Transverse colon (tissue), 4 donors: ENCODE measurements around the gene TYRO3. TPM values are rescaled to one million over a fixed set of nuclear protein-coding genes. Genes with fewer than 3 reads are reported as not detected.

Experiments
- DNase-seq: peaks from one replicate; pipeline ENCODE4 v3.0.0-alpha.2; 2019
- H3K27ac ChIP-seq, 4 donors: fragments of 200-600 bp; sonication (generic); 2 replicates each; pipeline ENCODE4 v1.5.1; 2016 to 2018; ENCODE audit warnings: inconsistent platforms in 4 of 4
- H3K27me3 ChIP-seq: fragments of 200-600 bp; sonication (generic); 2 replicates; pipeline ENCODE4 v1.5.1; 2017; ENCODE audit warnings: inconsistent platforms
- H3K36me3 ChIP-seq, 4 donors: fragments of 200-600 bp; sonication (generic); 2 replicates each; pipeline ENCODE4 v1.5.1; 2017 to 2019; ENCODE audit warnings: inconsistent platforms in 4 of 4
- H3K4me1 ChIP-seq, 4 donors: fragments of 200-600 bp; sonication (generic); 2 replicates each; pipeline ENCODE4 v1.5.1; 2017 to 2020; ENCODE audit warnings: inconsistent platforms in 4 of 4
- H3K4me3 ChIP-seq, 4 donors: fragments of 200-600 bp; sonication (generic); 1 replicate in 1 of 4; 2 replicates in 3 of 4; pipeline versions ENCODE4 v1.5.1 to v1.6.1; 2017 to 2019; ENCODE audit warnings: inconsistent platforms in 4 of 4
- H3K9me3 ChIP-seq, 2 donors: fragments of 200-600 bp; sonication (generic); 2 replicates each; pipeline ENCODE4 v1.5.1; 2017 to 2019; ENCODE audit warnings: inconsistent platforms in 2 of 2
- CTCF ChIP-seq, 5 experiments: fragments of 200-600 bp in 3 of 5; fragments of 450-650 bp in 2 of 5; sonication (generic) in 3 of 5; IDR thresholded peaks; 1 replicate in 2 of 5; 2 replicates in 3 of 5; pipeline ENCODE4 v1.5.1; 2016 to 2017; ENCODE audit warnings: antibody characterized with exemption in 5 of 5, inconsistent platforms in 3 of 5, mild to moderate bottlenecking in 2 of 5, moderate library complexity in 1 of 5
- EP300 ChIP-seq: sonication (generic); formaldehyde crosslinking; IDR thresholded peaks from one replicate; pipeline ENCODE4 v1.6.1; 2017; ENCODE audit warnings: antibody characterized with exemption, low read depth
- POLR2A ChIP-seq: fragments of 450-650 bp; IDR thresholded peaks from one replicate; pipeline ENCODE4 v1.6.1; 2016; ENCODE audit warnings: antibody characterized with exemption, mild to moderate bottlenecking, moderate library complexity
- POLR2AphosphoS5 ChIP-seq, 3 donors: sonication (generic); formaldehyde crosslinking; IDR thresholded peaks; one replicate each; pipeline ENCODE4 v1.6.1; 2016; ENCODE audit warnings: antibody characterized with exemption in 3 of 3
- WGBS, 2 donors: methylation state at CpG; one replicate each; pipeline ENCODE4 v1.1.5; 2018; ENCODE audit warnings: low coverage in 1 of 2; 5-methylcytosine and 5-hydroxymethylcytosine counted together
- in situ Hi-C, 4 donors: fragments of 200-750 bp; cut with MboI; loops; one replicate each; pipeline versions ENCODE4 v1.15.0 to v1.15.1; 2017; ENCODE audit warnings: low sequenced_read_pairs in 3 of 4, low pct_ligation_motif_present in 1 of 4, low pct_unique_long_range_greater_than_20kb in 1 of 4
- intact Hi-C: fragments of 100-400 bp; cut with DNase I; formaldehyde crosslinking; loops from one replicate; pipeline ENCODE4 v1.15.1; 2023; ENCODE audit warnings: low total_unique reads
- total RNA-seq, 4 donors: library from RNA; depleted of rRNA; stranded (reverse); fragments of >200 nt; gene quantifications; one replicate each; pipeline ENCODE4 v1.1.0, GENCODE V29; 2016

Gene TYRO3
- total RNA-seq, 4 donors from 2014 or later = 0.60 to 1.6 (median 0.82) TPM; not detected in 1

- in situ Hi-C loops (loop anchor here in 2 of 4 donors (25.0 kb wide), 1 partner anchor 203 kb away; no protein-coding TSS in a partner anchor), intact Hi-C loops (loop anchor here (5.0 kb wide), 1 partner anchor 203 kb away; no protein-coding TSS in a partner anchor)
- WGBS, 2 donors = 91% methylated on average over 1 of the region's 1 CpG; no CpG with 5 or more reads in 1 of the 2 donors
- H3K4me3 ChIP-seq = no peak overlapping the region
- no peaks in the 10 kb centered on the region for H3K27me3 ChIP-seq
- no peak for DNase-seq
- no peak overlapping the region for H3K27ac ChIP-seq
- TF ChIP-seq POLR2A = no peak
- TF ChIP-seq POLR2AphosphoS5 (IDR thresholded peaks at IDR 0.05) = no peak
- TF ChIP-seq EP300 = no peak
- H3K9me3 ChIP-seq = no peaks in the 10 kb centered on the region
- no peaks in the 10 kb centered on the region for H3K36me3 ChIP-seq
- H3K4me1 ChIP-seq = peaks cover 0 to 5% (median 4%) of the 10 kb centered on the region in 4 donors
Measured at GRCh38 chr15:41609123-41609522, 50.1 kb downstream of the TYRO3 start.

DNA sequence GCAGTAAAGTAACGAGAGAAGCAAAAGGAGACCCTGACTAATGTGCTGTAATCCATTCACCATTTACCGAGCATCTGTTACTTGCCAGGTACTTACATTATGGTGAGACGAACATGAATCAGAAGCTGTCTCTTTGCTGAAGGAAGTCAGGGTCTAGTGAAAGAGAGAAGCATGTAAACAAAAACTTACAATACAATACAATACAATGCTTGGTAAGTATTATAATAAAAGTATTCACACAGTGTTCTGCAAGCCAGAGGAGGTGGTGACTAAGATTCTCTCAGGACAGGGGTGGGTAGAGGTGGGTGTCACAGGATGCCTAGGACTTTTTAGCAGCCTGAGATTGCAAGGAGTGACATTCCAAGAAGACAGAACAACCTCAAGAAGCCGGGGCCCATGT, 51.0 kb downstream of the TYRO3 start:
- H3K27me3 ChIP-seq = no peaks in the 10 kb centered on the region
- H3K9me3 ChIP-seq = no peaks in the 10 kb centered on the region
- in situ Hi-C loops = loop anchor here in 2 of 4 donors (25.0 kb wide), 1 partner anchor 202 kb away; no protein-coding TSS in a partner anchor
- TF ChIP-seq EP300 (no peak), POLR2A (no peak), POLR2AphosphoS5 (IDR thresholded peaks at IDR 0.05) (no peak), CTCF (IDR thresholded peaks at IDR 0.05) (no peak)
- no peak overlapping the region for H3K27ac ChIP-seq
- H3K36me3 ChIP-seq = no peaks in the 10 kb centered on the region
- intact Hi-C loops = no loop called here
- no peak for DNase-seq
- no peaks in the 10 kb centered on the region for H3K4me1 ChIP-seq
- no peak overlapping the region for H3K4me3 ChIP-seq
- 64 to 73% methylated on average over 2 to 4 of the region's 4 CpGs for WGBS, 2 donors

DNA sequence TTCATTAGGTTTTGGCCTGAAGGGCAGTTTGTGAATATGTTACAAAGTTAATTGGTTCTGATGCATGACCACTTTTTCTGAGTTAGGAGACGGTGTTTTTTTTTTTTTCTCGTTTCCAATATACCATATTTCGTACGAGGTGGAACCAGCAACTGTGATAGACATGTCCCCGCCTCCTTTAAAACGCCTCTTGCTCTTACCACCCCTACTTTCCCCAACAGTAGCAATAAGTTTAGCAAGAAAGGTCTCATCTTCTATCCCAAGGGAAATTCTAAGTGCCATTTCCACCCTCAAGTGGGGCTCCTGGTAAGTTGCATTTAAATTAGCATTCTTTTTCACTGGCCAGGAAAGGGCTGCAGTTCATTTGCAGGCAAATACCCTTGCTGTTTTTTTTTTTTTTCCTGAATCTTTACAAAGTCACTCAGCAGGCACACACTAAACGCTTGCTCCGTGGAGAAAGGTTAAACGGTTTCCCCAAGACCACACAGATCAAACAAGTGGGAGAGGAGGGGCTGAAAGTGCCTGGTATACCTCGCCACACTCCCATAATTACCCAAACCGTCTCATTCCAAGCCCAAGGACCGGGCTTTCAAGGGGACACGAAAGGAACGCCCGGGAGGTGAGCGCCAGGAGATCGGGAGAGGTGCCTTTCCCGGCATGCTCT, 61.7 kb downstream of the TYRO3 start:
- Histone ChIP-seq H3K4me1 (peaks cover 0 to 21% (median 15%) of the 10 kb centered on the region in 4 donors), H3K9me3 (no peaks in the 10 kb centered on the region), H3K36me3 (no peaks in the 10 kb centered on the region), H3K27ac (peak overlapping the region; percentile 53 to 70 (median 63)), H3K27me3 (no peaks in the 10 kb centered on the region), H3K4me3 (peak overlapping the region; percentile 14 to 55 (median 44))
- 24 to 32% methylated on average over 10 to 18 of the region's 18 CpGs for WGBS, 2 donors
- DNase-seq = no peak
- TF ChIP-seq POLR2AphosphoS5 (IDR thresholded peaks at IDR 0.05) (no peak), POLR2A (no peak), CTCF (IDR thresholded peaks at IDR 0.05) (no peak), EP300 (no peak)
- intact Hi-C loops (no loop called here), in situ Hi-C loops (loop anchor here in 2 of 4 donors (25.0 kb wide), 1 partner anchor 192 kb away; no protein-coding TSS in a partner anchor)

GRCh38 chr15:41621200-41622193, 62.5 kb downstream of the TYRO3 start:
- peak overlapping the region; percentile 14 to 55 (median 44) for H3K4me3 ChIP-seq
- no peaks in the 10 kb centered on the region for H3K27me3 ChIP-seq
- TF ChIP-seq POLR2AphosphoS5 (IDR thresholded peaks at IDR 0.05) (peak in 2 of 3 donors; percentile 32 to 55), EP300 (no peak)
- no peaks in the 10 kb centered on the region for H3K36me3 ChIP-seq
- intact Hi-C loops (no loop called here), in situ Hi-C loops (loop anchor here in 2 of 4 donors (25.0 kb wide), 1 partner anchor 191 kb away; no protein-coding TSS in a partner anchor)
- H3K9me3 ChIP-seq = no peaks in the 10 kb centered on the region
- peaks cover 0 to 21% (median 15%) of the 10 kb centered on the region in 4 donors for H3K4me1 ChIP-seq
- peak; percentile 78 for DNase-seq
- H3K27ac ChIP-seq = peak overlapping the region; percentile 53 to 70 (median 63)
- 10 to 20% methylated on average over 1 to 57 of the region's 104 CpGs for WGBS, 2 donors
